K562 (cell line): ENCODE measurements around the gene LETM1. TPM values are rescaled to one million over a fixed set of nuclear protein-coding genes. Genes with fewer than 3 reads are reported as not detected.

Source experiments
- ATAC-seq: fragments of 200-7000 bp; cut with Tn5 transposase; 3 replicates; pipeline ENCODE4 v1.9.1; 2020; ENCODE audit warnings: moderate library complexity
- BruUV-seq: library from RNA; stranded (reverse); fragments of 400-500 nt; replicated peaks from 2 replicates; lab custom pipeline; 2021; lab: Mats Ljungman, UMichigan
- CTCF ChIA-PET: fragments of 300-600 bp; formaldehyde crosslinking; extraction: SDS; loops from one replicate; lab custom pipeline; 2021; ENCODE audit warnings: low intra/inter-chr PET ratio; lab: Yijun Ruan, JAX
- POLR2A ChIA-PET: fragments of 300-600, 350-650 bp; sonication (Branson Sonifier 250); formaldehyde crosslinking; extraction: SDS; loops from one replicate; lab custom pipeline; 2021; ENCODE audit warnings: antibody characterized with exemption, inconsistent platforms; lab: Yijun Ruan, JAX
- DNase-seq, 4 experiments: peaks; one replicate each; pipeline versions ENCODE4 v3.0.0 to v3.0.0-alpha.2; 2011 to 2018; ENCODE audit warnings: low spot score in 3 of 4, mixed read lengths in 3 of 4; ENCODE audit errors: extremely low read depth in 1 of 4
- FAIRE-seq: peaks from 2 replicates; lab custom pipeline; 2011; peaks lifted over from hg19 to GRCh38; lab: Jason Lieb, UNC
- H2AFZ ChIP-seq: 2 replicates; pipeline ENCODE4 v1.6.0; 2011; ENCODE audit warnings: low read depth, low read length, control low read depth, inconsistent platforms
- H3K27ac ChIP-seq: fragments of 200-600 bp; 3 replicates; pipeline ENCODE4 v1.8.0; 2011; ENCODE audit warnings: low read depth, mild to moderate bottlenecking, control low read depth, inconsistent platforms, low read length, moderate library complexity, mixed read lengths; ENCODE audit errors: extremely low read depth
- H3K27me3 ChIP-seq, 2 experiments: fragments of 300-600 bp in 1 of 2; 2 replicates in 1 of 2; 3 replicates in 1 of 2; pipeline versions ENCODE4 v1.6.0 to v1.8.0; 2011; ENCODE audit warnings: inconsistent platforms in 2 of 2, low read length in 2 of 2, mild to moderate bottlenecking in 1 of 2, mixed read lengths in 1 of 2, moderate library complexity in 1 of 2; ENCODE audit not compliant: control insufficient read depth in 2 of 2, insufficient read depth in 2 of 2
- H3K36me3 ChIP-seq: fragments of 300-600 bp; 3 replicates; pipeline ENCODE4 v1.8.0; 2011; ENCODE audit warnings: mild to moderate bottlenecking, low read length, inconsistent platforms; ENCODE audit not compliant: control insufficient read depth, insufficient read depth
- H3K4me1 ChIP-seq, 2 experiments: fragments of 200-600 bp in 1 of 2; replicated peaks in 1 of 2; 2 replicates in 1 of 2; 3 replicates in 1 of 2; pipeline versions ENCODE4 v1.5.1 to v1.8.0; 2011; ENCODE audit warnings: inconsistent platforms in 2 of 2, low read length in 2 of 2, mild to moderate bottlenecking in 1 of 2, mixed read lengths in 1 of 2, moderate library complexity in 1 of 2; ENCODE audit not compliant: control insufficient read depth in 2 of 2, insufficient read depth in 2 of 2
- H3K4me2 ChIP-seq: 2 replicates; pipeline ENCODE4 v1.6.1; 2011; ENCODE audit warnings: low read length, control low read depth, inconsistent platforms, mixed read lengths; ENCODE audit not compliant: insufficient read depth
- H3K4me3 ChIP-seq: fragments of 200-600 bp; sonication (generic), shearing (Covaris generic); 2 replicates; pipeline ENCODE4 v1.5.1; 2016; ENCODE audit warnings: control low read depth, inconsistent platforms
- H3K79me2 ChIP-seq: fragments of 200-600 bp; 3 replicates; pipeline ENCODE4 v1.8.0; 2011; ENCODE audit warnings: low read length, inconsistent platforms; ENCODE audit not compliant: control insufficient read depth, insufficient read depth
- H3K9ac ChIP-seq, 2 experiments: 2 replicates each; pipeline versions ENCODE4 v1.6.0 to v1.6.1; 2011; ENCODE audit warnings: low read depth in 2 of 2, low read length in 2 of 2, control low read depth in 1 of 2, inconsistent platforms in 1 of 2, mild to moderate bottlenecking in 1 of 2, mixed read lengths in 1 of 2; ENCODE audit not compliant: insufficient read depth in 1 of 2
- H3K9me1 ChIP-seq: one replicate; pipeline ENCODE4 v1.6.0; 2011; ENCODE audit warnings: inconsistent platforms, mild to moderate bottlenecking, low read length, moderate library complexity; ENCODE audit not compliant: control insufficient read depth, insufficient read depth
- H3K9me3 ChIP-seq: replicated peaks from 2 replicates; pipeline ENCODE4 v1.5.1; 2011; ENCODE audit warnings: low read depth, low read length, inconsistent platforms; ENCODE audit not compliant: control insufficient read depth, insufficient read depth
- H4K20me1 ChIP-seq: replicated peaks from 2 replicates; pipeline ENCODE4 v1.6.1; 2011; ENCODE audit warnings: low read length, inconsistent platforms, mixed read lengths; ENCODE audit not compliant: control insufficient read depth, insufficient read depth
- CCNT2 ChIP-seq: IDR thresholded peaks from 2 replicates; pipeline ENCODE4 v1.6.1; 2011; ENCODE audit warnings: borderline replicate concordance, low read depth, mild to moderate bottlenecking, moderate library complexity, mixed read lengths, low read length; ENCODE audit not compliant: insufficient read length; ENCODE audit errors: extremely low read depth
- CHD2 ChIP-seq: IDR thresholded peaks from 2 replicates; pipeline ENCODE4 v1.6.1; 2011; ENCODE audit warnings: low read depth, low read length
- ETV6 ChIP-seq, 3 experiments: fragments of 150-350 bp in 1 of 3; sonication (generic) in 1 of 3; formaldehyde crosslinking in 1 of 3; IDR thresholded peaks; 2 replicates each; pipeline versions ENCODE4 v1.6.1 to v1.8.0; 2014 to 2022; ENCODE audit warnings: borderline replicate concordance in 2 of 3, low read depth in 2 of 3, antibody characterized with exemption in 1 of 3, low read length in 1 of 3, mild to moderate bottlenecking in 1 of 3, missing genetic modification reagents in 1 of 3
- GTF2F1 ChIP-seq: IDR thresholded peaks from 2 replicates; pipeline ENCODE4 v1.6.1; 2011; ENCODE audit warnings: low read depth, low read length, improper control_type of control experiment
- HCFC1 ChIP-seq: IDR thresholded peaks from 2 replicates; pipeline ENCODE4 v1.6.1; 2012; ENCODE audit warnings: low read depth, low read length, improper control_type of control experiment
- HOMEZ ChIP-seq: fragments of 250-450 bp; sonication (Bioruptor Pico); IDR thresholded peaks from 2 replicates; pipeline ENCODE4 v1.4.0; 2020; ENCODE audit warnings: mild to moderate bottlenecking, moderate library complexity
- MAFG ChIP-seq: fragments of 450-650 bp; conservative IDR thresholded peaks from 2 replicates; pipeline ENCODE4 v1.6.1; 2016; ENCODE audit warnings: missing genetic modification characterization, missing compliant biosample characterization
- MTA2 ChIP-seq: fragments of 450-650 bp; IDR thresholded peaks from 2 replicates; pipeline ENCODE4 v1.6.1; 2016; ENCODE audit warnings: low read depth
- NONO ChIP-seq, 2 experiments: fragments of 200-400 bp in 1 of 2; fragments of 450-650 bp in 1 of 2; formaldehyde crosslinking in 1 of 2; IDR thresholded peaks; 2 replicates each; pipeline ENCODE4 v1.6.1; 2017; ENCODE audit warnings: low read depth in 2 of 2, mild to moderate bottlenecking in 2 of 2, moderate library complexity in 2 of 2, low read length in 1 of 2
- PHB2 ChIP-seq: fragments of 450-650 bp; IDR thresholded peaks from 2 replicates; pipeline ENCODE4 v1.6.1; 2017; ENCODE audit warnings: low read depth
- SRSF3 ChIP-seq: fragments of 200-400 bp; formaldehyde crosslinking; IDR thresholded peaks from 2 replicates; pipeline ENCODE4 v1.6.1; 2016; ENCODE audit warnings: mild to moderate bottlenecking, low read length, moderate library complexity; ENCODE audit not compliant: insufficient read depth
- YBX1 ChIP-seq: fragments of 450-650 bp; IDR thresholded peaks from 2 replicates; pipeline ENCODE4 v1.7.1; 2016; ENCODE audit warnings: mild to moderate bottlenecking
- YY1 ChIP-seq, 3 experiments: IDR thresholded peaks; 2 replicates each; pipeline ENCODE4 v1.6.1; 2011; ENCODE audit warnings: low read length in 2 of 3, mild to moderate bottlenecking in 2 of 3, moderate library complexity in 2 of 3, borderline replicate concordance in 1 of 3, control low read depth in 1 of 3, low read depth in 1 of 3; ENCODE audit not compliant: insufficient read depth in 3 of 3, insufficient replicate concordance in 2 of 3, control insufficient read depth in 1 of 3, insufficient read length in 1 of 3; ENCODE audit errors: extremely low read depth in 1 of 3
- WGBS: fragments of 100-300 bp; shearing (Covaris generic); methylation state at CpG from one replicate; pipeline ENCODE4 v1.1.6; 2016; ENCODE audit warnings: low coverage, mixed read lengths; ENCODE audit not compliant: insufficient coverage; ENCODE audit errors: missing lambda C conversion rate; 5-methylcytosine and 5-hydroxymethylcytosine counted together
- in situ Hi-C: fragments of 300-500 bp; cut with MboI; formaldehyde crosslinking; loops from 4 replicates; pipeline ENCODE4 v1.15.0; 2018; ENCODE audit warnings: inconsistent platforms, mixed read lengths
- intact Hi-C: fragments of 100-400 bp; cut with micrococcal nuclease; formaldehyde crosslinking; loops from 2 replicates; pipeline ENCODE4 v1.14.2; 2022
- polyA plus RNA-seq, 8 experiments: library from polyadenylated mRNA; depleted of rRNA in 4 of 8; stranded (reverse) in 5 of 8; unstranded in 3 of 8; fragments of >200 nt; fragmentation: Nextera tagmentation in 2 of 8; fragmentation: Illumina TruSeq in 1 of 8; extraction: Ambion mirVana in 2 of 8; extraction: Trizol in 1 of 8; gene quantifications; 2 replicates each; pipeline versions ENCODE4 v1.2.1 to v1.2.3, GENCODE V29; 2011 to 2014; ENCODE audit warnings: inconsistent platforms in 1 of 8, missing spikeins in 1 of 8
- total RNA-seq, 7 experiments: library from RNA; depleted of rRNA in 6 of 7; stranded (reverse); fragments of >200 nt in 6 of 7; fragmentation: Illumina TruSeq in 2 of 7; extraction: Trizol in 2 of 7; gene quantifications; 2 replicates each; pipeline versions ENCODE4 v1.2.1 to v1.2.3, GENCODE V29; 2011 to 2021; ENCODE audit warnings: low replicate concordance in 1 of 7

The LETM1 gene
- total and polyA plus RNA-seq, 9 of the 15 experiments (the other 6 are each of a cell fraction or from before 2014, with no cell fraction given) = 3.9 to 109 (median 35.0) TPM

GRCh38 chr4:1790005-1790404, 66.0 kb downstream of the LETM1 start:
- WGBS = 60% methylated on average over 9 of the region's 10 CpGs
- POLR2A ChIA-PET = interaction anchor here (0.6 to 1.1 kb wide), 4 partner anchors 13 to 156 kb away, joined by 3 to 4 read pairs (median 4); no protein-coding TSS in a partner anchor

More at GRCh38 chr4:1790005-1790404, 66.0 kb downstream of the LETM1 start:
- Histone ChIP-seq H3K36me3 (no peaks in the 10 kb centered on the region), H3K9me1 (no peaks in the 10 kb centered on the region), H3K27me3 (no peaks in the 10 kb centered on the region), H3K4me3 (no peak overlapping the region), H4K20me1 (no peaks in the 10 kb centered on the region), H3K9ac (peak overlapping the region in 1 of 2 experiments; percentile 36; a peak in 2 of 4 replicates), H3K27ac (no peak overlapping the region), H3K4me2 (no peak overlapping the region), H2AFZ (no peak overlapping the region)
- DNase-seq = no peak
- no peak for ATAC-seq
- BruUV-seq = no TSS peak
- CTCF ChIA-PET = no interaction called here
- intact Hi-C loops = no loop called here
- TF ChIP-seq YBX1 (no peak), SRSF3 (no peak), MTA2 (no peak), YY1 (IDR thresholded peaks at IDR 0.05; ENCODE audit: borderline replicate concordance in 1 of 3, control insufficient read depth in 1 of 3, extremely low read depth in 1 of 3, insufficient read depth in 3 of 3, insufficient read length in 1 of 3, insufficient replicate concordance in 2 of 3, low read depth in 1 of 3, low read length in 2 of 3) (no peak), ETV6 (IDR thresholded peaks at IDR 0.05; ENCODE audit: borderline replicate concordance in 1 of 2, low read depth in 2 of 2, low read length in 1 of 2) (no peak), ETV6 (CRISPR knock-in tag; IDR thresholded peaks at IDR 0.05; ENCODE audit: borderline replicate concordance) (no peak), PHB2 (no peak), CCNT2 (no peak), CHD2 (no peak), HOMEZ (CRISPR knock-in tag) (no peak), GTF2F1 (no peak), MAFG (tag) (no peak), NONO (IDR thresholded peaks at IDR 0.05; ENCODE audit: low read depth in 2 of 2, low read length in 1 of 2) (no peak), HCFC1 (no peak)
- TF ChIP-seq, all 486 proteins: peak for 0
- Histone ChIP-seq H3K79me2 (peaks cover 15% of the 10 kb centered on the region), H3K9me3 (no peaks in the 10 kb centered on the region), H3K4me1 (peaks cover 29 to 76% of the 10 kb centered on the region in 2 experiments)
- no peak for FAIRE-seq
- in situ Hi-C loops = no loop called here
